T-helper 1 cell (primary cell): Measurements from ENCODE around the gene FBXW11.
A peak's percentile ranks its signal among the peaks of the same experiment; 100 is the strongest.
"Not testable (repeated sequence)": the region's sequence is repeated elsewhere in the genome, so short reads cannot be mapped to it uniquely, and the experiment has no call there.

Experiments
- DNase-seq, 5 donors: peaks; one replicate each; pipeline ENCODE4 v3.0.0-alpha.2; 2012 to 2020

The FBXW11 gene

DNA sequence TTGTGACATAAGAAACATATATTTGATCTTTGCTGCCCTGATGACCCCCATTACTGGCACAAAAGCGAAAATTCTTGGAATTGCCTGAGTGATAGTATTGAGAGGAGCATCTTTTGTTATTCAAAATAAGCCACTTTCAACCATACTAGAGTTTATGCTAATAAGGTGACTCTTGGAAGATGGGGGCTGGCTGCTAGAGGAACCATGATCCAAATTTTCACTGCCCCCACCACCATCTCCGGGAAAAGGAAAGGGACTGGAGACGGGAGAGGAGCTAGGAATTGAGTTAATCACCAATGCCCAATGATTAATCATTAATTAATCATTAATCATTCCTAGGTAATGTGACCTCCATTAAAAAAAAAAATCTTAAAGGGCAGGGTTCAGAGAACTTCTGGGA, 25.6 kb downstream of the FBXW11 start:
- DNase-seq, result no peak

DNA sequence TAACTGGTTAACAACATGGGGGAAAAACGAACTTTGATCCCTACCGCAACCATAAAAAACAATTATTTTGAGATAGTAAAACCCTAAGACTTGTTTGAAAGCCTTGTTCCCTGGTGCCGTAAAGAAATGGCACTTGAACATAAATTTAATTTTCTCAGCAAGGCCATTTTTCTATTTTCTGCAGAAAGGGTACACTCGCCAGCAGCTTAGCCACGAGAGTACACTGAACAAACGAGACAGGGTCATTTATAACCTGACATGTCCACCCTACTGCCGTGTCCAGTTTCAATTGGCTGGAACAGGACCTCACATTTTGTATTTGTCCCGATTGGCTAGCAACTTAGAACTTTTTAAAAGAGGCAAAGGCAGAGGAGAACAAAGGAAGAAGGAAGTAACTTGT, 26.8 kb downstream of the FBXW11 start:
- DNase-seq, result no peak

DNA sequence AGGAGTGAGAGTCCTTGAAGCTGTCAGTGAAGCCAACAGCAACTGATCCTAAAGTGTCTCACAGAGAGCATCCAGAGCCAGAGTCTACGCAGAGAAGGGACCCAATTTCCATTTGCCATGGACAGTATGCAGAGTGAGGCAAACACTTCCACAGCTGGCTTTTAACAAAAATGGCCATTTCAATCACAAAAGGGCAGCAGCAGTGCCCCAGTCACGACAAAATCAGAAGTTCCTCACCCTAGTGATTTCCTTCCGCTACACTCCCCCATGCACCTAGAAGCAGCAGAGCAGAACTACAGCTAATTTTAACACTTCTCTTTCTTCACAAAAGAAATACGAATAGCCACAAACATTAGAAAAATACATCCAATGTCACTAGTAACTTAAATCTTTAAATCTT, 27.9 kb downstream of the FBXW11 start:
- no peak for DNase-seq

DNA sequence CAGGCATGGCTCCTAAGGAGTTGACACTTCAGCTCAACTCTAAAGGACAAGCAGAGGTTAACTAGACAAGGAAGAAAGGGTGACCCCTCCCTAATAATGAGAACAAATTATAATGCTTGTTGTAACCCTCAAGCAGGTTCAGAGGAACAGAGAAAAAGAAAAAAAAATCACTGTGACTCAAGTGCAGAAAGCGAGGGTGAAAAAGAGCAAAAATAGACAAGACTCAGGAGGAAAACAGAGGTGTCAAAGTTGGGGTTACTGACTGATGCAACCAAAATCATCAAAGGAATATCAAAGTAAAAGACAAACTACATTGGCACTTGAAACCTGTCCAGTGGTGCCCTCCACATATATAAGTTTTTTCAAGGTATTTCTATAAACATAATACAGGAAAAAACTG, 28.4 kb downstream of the FBXW11 start:
- DNase-seq, result no peak

DNA sequence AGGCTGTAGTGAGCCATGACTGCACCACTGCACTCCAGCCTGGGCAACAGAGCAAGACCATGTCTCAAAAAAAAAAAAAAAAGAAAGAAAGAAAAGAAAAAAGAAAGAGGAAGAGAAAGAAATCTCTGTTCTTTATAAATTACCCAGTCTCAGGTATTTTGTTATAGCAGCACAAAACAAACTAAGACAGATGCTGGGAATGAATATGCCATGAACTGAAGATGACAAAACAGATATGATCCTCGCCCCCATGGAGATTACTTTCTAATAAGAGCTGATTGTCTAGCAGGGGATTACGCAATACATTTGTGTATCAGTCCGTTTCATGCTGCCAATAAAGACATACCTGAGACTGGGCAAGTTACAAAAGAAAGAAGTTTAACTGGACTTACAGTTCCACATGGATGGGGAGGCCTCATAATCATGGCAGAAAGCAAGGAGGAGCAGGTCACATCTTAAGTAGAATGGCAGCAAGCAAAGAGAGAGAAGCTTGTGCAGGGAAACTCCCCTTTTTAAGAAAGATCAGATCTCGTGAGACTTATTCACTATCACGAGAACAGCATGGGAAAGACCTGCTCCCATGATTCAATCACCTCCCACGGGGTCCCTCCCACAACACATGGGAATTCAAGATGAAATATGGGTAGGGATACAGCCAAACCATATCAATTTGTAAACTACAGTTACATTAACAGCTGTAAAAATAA, 29.0 kb downstream of the FBXW11 start:
- DNase-seq, result not testable (repeated sequence)

DNA sequence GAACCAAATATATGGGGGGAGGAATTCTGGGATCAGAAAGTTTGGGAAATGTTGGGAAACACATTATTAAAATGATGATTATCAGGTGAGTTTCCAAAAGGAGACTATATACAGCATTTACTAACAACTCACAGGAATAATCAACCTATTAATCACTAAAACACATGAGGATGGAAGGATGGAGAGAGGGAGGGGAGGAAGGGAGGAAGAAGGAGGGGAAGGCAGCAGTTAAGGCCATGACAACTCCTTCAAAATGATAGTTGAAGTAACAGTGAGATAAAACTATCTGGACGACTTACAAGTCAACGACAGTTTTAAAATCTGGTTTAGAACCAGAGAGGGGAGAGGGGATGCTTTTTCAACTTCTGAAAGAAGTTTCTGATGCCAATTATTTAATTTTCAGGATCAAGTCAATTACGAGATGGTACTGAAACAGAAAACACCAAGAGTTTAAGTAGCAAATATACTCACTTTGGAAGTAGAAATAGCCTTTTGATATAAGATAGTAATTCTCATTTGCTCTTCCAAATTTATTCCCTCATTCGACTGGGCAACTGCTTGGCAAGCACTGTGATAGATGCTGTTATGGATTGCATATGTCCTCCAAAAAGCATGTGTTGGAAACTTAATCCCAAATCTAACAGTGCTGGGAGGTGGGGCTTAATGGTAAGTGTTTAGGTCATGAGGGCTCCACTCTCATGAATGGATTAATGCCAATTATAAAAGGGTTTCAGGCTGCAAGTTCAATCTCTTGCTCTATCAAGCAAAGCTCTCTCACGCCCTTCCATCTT, 30.4 kb downstream of the FBXW11 start:
- no peak for DNase-seq

DNA sequence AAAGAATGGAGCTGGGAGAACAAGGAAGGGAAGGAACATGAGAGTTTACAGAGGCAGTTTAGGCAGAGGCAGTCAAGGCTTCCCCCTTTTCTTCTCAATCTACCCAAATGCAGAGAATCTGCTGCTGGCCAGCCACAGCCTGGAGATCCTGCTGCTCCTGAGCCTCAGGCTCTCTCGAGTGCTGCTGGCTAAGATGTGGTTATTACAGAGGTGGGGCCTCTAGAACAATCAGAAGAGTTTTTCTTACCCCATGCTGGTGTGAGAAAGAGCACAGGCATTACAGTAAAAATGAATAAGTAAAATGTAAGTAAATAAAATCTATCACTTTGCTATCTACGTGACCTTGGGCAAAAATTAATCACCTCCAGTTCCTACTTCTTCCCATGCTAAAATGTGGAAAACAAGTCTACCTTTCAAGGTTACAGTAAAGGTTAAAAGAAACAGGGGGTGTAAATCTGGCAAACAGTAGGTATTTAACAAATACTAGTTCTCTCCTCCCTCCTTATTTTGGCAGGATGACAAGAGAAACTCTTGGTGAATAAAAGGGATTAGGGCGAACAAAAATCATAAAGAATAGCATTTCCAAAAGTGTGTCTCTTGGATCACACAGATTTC, 31.1 kb downstream of the FBXW11 start:
- no peak for DNase-seq

DNA sequence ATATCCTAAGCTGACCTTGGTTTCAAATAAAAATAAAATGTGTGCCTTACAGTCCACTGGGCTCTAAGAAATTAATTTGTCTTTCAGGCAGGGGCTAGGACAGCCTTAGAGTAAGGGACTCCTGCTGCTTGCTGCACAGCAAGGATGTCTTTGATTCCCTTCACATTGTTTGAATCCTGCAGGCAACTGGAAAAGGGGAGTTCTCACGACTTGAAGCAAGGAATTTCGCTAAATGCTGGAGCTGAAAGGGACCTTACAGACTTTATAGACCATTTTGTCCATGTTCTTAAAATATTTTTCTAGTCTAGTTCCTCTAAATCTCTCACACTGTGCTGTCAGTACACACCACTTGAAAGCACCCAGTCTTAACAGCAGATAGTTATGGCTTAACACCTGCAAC, 35.6 kb downstream of the FBXW11 start:
- no peak for DNase-seq

DNA sequence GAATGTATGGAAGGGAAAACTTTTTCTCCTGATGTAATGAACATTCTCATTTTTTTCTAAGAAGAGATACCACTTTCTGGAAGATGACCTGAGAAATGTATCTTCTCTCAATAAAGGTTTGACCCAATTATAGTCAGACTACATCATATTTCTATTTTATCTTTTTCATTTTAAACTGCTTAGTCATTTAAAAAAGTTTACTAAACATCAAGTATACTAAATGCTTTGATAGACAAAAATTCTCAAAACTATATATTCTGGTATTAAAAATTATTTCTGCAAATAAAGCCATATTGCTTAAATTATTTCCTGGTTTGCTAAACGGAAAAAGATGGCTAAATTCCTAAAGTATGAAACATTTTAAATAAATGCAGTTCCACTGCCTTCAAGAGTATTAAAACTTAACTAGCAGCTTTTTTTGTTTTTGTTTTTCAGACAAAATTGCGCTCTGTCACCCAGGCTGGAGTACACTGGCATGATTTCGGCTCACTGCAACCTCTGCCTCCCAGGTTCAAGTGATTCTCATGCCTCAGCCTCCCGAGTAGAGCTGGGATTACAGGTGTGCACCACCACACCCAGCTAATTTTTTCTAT, 37.1 kb downstream of the FBXW11 start:
- no peak for DNase-seq

DNA sequence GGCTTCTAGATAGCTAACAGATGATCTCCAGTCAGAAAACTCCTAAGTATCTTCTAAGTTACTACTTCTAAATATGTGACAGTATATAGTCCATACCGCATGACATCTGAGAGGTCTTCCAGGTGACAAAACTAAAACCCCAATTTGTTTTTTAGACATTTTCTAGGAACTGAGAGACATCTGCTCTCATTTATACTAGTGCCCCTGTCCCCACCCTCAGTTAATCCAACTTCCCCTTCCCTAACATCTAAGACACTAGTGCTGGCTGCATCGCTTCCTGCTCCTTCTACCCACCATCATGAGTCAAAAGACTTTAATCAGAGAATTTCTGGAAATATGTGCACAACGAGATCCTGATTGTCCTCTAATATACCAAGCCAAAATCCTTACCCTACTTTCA, 37.9 kb downstream of the FBXW11 start:
- no peak for DNase-seq

DNA sequence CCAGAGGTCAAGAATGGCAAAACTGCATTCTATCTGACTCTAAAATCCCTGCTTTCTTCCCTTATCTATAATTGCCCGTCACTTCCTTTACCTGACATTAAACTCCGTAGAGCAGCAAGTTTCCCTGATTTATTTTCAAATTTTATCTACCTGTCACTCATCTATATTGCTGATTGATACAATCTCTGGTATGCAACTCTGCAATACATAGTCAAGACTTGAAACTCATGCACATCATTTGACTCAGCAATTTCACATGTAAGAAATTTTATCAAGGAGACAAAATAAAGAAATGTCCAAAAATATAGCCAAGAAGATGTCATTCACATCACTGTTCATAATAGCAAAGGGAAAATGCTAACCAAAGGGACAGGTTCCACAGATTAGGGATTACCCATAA, 39.5 kb downstream of the FBXW11 start:
- no peak for DNase-seq

DNA sequence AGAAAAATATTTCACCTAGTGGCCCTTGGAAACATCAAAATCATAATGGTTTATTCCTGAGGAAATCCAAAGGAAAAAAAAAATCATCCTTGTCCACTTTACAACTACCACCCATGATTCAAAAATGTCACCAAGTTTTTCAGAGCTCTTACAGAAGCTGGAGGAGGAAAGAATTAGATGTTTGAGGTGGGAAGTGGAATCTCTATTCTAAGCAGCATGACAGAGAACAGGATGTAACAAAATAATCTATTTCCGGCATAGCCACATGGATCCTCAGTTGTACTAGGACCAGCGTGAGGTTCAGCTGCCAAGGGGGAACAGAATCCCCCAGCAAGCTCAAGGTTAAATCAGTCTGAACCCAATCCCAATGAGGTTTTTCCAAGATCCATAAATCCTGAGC, 40.2 kb downstream of the FBXW11 start:
- DNase-seq, result no peak

DNA sequence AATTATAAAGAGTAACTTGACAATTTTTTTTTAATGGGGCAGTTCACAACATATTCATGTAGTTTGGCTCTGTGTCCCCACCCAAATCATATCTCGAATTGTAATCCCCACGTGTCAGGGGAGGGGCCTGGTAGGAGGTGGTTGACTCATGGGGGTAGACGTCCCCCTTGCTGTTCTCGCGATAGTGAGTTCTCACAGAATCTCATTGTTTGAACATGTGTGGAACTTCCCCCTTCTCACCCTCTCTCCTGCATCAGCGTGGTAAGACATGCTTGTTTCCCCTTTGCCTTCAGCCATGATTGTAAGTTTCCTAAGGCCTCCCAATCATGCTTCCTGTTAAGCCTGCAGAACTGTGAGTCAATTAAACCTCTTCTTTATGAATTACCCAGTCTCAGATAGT, 40.7 kb downstream of the FBXW11 start:
- no peak for DNase-seq

DNA sequence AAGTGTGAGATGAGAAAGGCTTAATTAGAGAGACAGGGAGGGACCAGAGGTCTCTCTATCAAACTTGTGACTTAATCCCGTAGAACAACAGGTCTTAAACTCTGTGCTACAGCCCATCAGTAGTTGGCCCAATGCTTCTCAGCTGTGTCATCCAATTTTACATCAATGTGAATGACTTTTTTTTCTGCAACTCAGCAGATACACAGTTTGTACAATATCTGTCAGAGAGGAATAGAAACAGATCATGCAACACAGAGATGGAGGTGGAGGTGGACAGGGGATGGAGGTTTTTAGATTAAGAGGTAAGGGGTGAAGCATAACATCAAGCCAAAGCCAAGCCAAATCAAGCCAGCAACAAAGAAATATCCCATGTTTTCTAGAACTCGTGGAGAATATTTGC, 43.0 kb downstream of the FBXW11 start:
- no peak for DNase-seq

DNA sequence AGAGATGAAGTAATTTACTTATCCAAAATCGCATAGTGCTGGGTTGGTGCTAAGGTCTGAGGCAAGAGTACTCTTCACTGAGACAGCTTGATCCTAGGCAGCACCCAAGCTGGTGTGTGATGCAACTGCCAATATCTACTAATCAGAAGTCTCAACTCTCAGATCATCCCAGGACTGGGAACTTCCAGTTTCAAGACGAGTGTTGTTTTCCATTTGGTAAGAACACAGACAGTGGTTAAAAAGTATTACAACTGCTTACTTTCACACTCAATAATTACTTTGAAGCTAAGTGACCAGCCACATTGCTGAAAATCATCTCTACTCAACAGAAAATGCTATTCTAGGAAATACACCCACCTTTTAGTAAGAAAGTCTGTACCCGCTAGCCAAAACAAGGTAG, 45.3 kb downstream of the FBXW11 start:
- peak in 1 of 5 donors; percentile 60 for DNase-seq

DNA sequence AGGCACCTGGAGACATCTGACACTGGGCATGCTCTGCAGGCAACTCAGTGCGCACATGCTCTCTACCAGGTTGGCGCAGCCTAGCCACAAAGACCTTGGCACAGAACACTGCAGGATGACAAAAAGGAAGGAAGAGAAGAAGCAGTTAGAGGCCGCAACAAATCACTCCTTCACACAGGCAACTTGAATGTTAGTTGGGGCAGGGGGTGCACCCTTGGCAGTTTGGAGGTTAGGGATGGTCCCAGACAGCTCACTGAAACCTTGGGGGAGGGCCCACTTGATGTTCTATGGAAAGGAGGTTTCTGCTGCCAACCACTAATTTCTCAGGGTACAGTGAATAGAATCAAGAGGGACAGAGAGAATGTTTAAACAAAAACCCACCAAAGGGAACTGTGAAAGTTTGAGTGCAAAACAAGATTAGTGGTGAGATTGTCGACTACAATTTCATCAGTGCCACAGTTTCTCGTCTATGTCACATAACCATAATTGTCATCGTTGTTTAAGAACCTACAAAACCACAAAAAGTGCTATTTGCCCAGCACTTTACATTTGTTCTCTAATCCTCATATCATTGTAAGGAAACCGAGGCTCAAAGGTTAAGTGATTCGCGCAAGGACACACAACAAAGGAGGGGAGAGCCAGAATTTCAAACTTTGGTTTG, 48.7 kb downstream of the FBXW11 start:
- peak in 1 of 5 donors; percentile 30 for DNase-seq

DNA sequence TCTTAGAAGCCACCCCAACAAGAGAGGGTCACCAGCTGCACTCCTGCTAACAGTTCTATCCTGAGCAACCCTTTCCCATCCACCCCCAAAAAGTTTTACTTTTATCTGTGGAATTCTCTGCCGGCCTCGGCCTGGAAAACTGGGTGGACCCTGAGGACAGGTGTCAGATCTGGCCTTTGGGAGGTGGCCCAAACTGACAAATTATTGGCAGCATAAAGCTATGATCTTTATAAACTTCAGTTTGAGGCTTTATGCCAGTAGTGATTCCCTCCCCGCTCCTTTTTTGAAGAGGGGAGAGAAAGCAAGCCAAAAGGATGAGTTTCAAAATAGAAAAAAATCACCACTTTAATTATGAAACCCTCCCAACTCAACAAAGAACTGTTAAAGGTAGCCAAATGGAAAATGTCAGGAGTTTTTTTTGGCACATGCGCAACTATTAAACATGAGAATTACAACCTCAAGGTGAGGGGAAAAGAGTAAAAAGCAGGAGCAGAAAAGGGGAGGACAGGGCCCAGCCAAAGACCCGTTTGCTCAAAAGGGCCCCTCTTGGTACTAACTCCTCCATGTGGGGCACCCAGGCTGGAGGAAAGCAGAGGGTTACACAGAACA, 49.4 kb downstream of the FBXW11 start:
- no peak for DNase-seq

DNA sequence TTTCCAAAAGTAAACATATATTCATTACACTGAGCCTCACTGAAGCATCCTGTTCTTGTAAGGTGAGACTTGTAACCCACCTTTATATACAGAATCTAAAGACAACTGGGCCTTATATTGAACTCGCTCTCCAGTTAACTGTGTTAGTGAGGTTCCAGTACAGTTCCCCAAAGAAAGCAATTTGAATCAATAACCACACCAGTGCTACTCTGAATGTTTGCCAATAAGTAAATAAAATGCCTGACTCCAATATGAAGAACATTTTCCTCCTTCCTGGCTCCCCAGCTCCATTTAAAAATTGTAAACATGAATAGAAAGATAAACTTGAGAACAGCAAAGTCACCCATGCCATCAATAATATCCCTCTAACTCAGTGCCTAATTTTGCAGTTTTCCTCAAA, 50.1 kb downstream of the FBXW11 start:
- no peak for DNase-seq

DNA sequence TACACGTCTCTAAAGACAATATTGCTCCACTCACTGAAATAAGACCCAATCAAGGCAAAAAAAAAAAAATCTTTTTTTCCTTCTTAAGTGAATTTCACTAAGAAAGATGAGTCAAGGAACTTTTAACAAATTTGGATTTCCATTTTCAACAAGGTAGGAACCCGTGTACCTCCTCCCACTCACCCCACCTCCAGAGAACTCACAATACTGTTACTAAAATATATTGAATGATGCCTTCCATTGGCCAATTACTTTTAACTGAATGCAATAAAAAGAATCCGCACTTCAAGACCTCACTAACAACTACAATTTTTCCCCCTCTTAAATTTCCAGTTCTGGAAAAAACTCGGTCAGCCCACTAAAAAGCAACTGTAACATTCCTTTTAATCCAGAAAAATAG, 50.7 kb downstream of the FBXW11 start:
- DNase-seq, result no peak

DNA sequence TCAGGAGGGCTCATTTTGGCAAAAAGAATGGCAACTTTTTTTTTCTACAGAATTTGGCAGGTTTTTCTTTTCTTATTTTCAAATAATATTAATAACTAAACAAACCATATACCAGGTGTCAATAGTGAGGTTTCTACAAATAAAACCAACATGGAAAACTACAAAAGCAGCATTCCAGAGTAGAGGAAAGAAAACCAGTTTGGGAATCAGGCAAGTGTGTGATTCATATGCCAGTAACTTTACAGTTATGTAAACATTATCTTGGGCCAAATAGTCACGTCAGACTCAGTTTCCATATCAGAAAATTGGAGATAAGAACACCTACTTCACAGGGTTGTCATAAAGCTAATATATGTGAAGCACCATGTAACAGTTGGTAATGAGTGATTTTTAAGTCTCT, 51.7 kb downstream of the FBXW11 start:
- no peak for DNase-seq

DNA sequence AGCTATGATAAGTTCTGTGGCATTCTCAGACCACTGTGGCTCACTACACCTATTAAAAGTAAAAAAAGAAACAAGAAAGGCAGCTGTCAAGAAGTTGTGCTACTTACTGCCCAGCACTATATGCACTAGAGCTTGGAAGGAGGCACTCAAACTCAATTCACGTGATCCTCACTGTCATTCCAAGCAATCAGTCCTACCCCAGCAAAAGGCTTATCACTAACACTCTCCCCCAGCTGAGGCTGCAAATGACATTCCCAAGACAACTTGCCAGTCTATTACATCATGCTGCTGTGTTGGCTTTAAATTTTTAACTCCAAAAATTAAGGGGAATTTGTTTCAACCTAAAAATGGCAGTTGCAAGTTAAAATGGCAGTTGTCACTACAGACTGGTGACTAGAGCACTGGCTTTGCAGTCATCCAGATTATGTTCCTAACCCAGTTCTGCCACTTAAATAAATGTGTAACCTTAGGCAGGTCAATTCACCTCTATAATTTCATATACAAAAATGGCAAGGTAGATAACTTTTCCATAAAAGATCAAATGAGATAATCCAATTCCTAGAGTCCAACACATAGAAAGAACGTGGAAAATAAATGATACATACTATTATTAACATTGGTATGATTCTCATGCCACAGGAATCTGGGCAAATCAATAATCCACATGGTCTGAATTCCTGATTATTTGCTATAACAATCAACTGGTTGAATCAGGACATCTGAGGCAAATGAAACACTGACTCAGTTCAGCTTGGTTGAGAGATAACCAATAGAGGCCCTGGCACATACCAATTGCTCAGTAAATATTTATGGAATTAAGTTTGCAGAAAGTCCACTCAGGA, 52.4 kb downstream of the FBXW11 start:
- no peak for DNase-seq

DNA sequence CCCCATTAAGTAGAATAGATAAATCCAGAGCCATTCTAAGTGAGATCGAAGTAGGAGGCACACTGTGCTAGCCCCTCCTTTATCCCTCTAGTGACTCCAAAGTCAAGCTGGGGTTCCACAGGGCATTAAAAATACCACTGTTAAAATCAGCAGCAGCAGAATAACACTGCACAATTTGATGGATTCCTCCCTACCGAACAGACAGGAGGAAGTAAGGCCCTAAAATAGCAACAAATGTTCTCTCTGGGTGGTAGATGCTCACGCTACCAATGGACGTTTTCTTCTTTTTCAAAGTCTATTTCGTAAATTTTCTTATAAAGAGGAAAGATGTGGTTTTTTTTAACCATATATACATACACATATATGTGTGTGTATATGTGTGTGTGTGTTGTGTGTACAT, 54.4 kb downstream of the FBXW11 start:
- DNase-seq, result no peak
